Measurements from ENCODE around the gene C10orf90. TPM values are rescaled to one million over a fixed set of nuclear protein-coding genes. Genes with fewer than 3 reads are reported as not detected.

C10orf90 gene
- total RNA-seq, 1 experiment from 2014 or later = not detected

DNA sequence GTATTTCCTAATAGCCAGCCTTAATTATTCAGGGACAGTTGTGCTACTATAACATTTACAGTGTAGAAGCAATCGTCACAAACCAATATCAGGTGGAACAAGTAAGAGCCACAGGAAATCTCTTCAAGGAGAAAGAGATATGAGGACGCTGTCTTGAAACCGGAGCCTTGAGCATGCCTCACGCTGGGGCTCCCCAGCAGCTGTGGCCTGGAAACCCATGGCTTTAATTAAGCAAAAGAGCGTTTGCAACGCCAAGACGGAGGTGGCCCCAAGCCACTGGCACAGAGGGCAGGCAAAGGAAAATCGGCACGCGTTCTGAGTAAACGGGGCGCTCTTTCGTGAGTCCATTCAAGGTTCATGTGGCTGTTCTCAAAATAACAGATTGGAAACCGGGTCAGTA lies 84.4 kb downstream of the C10orf90 start:
- H2BK20ac ChIP-seq (ENCODE audit: low read depth, low read length, poor library complexity, severe bottlenecking) = no peak overlapping the region
- DNase-seq = no peak
- no peak overlapping the region for H3K27ac ChIP-seq (ENCODE audit: insufficient read length, low read depth, low read length)
- H3K4ac ChIP-seq (ENCODE audit: low read depth, low read length) = no peak overlapping the region
- no peaks in the 10 kb centered on the region for H3K79me2 ChIP-seq (ENCODE audit: insufficient read depth, low read length)
- H3K4me3 Mint-ChIP-seq = no peak overlapping the region
- H2BK120ac ChIP-seq (ENCODE audit: low read depth, low read length, poor library complexity, severe bottlenecking) = no peak overlapping the region
- no peaks in the 10 kb centered on the region for H3K79me1 ChIP-seq (ENCODE audit: insufficient read depth, low read depth, low read length, poor library complexity, severe bottlenecking)
- H3K4me1 Mint-ChIP-seq = peaks cover 19 to 22% of the 10 kb centered on the region in 2 experiments
- no peak overlapping the region for H4K5ac ChIP-seq (ENCODE audit: insufficient read length, low read depth, low read length)
- H3K18ac ChIP-seq (ENCODE audit: insufficient read length, low read depth, low read length) = no peak overlapping the region
- H3K23ac ChIP-seq (ENCODE audit: insufficient read length, low read depth, low read length) = no peak overlapping the region
- H3K56ac ChIP-seq (ENCODE audit: insufficient read length, low read depth, low read length) = no peak overlapping the region
- H3K23me2 ChIP-seq (ENCODE audit: insufficient read length, low read depth, low read length, poor library complexity, severe bottlenecking) = no peaks in the 10 kb centered on the region
- TF ChIP-seq, protein P1, sequence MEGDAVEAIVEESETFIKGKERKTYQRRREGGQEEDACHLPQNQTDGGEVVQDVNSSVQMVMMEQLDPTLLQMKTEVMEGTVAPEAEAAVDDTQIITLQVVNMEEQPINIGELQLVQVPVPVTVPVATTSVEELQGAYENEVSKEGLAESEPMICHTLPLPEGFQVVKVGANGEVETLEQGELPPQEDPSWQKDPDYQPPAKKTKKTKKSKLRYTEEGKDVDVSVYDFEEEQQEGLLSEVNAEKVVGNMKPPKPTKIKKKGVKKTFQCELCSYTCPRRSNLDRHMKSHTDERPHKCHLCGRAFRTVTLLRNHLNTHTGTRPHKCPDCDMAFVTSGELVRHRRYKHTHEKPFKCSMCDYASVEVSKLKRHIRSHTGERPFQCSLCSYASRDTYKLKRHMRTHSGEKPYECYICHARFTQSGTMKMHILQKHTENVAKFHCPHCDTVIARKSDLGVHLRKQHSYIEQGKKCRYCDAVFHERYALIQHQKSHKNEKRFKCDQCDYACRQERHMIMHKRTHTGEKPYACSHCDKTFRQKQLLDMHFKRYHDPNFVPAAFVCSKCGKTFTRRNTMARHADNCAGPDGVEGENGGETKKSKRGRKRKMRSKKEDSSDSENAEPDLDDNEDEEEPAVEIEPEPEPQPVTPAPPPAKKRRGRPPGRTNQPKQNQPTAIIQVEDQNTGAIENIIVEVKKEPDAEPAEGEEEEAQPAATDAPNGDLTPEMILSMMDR (conservative IDR thresholded peaks at IDR 0.05) = no peak
- no peak overlapping the region for H4K91ac ChIP-seq (ENCODE audit: insufficient read length, low read depth, low read length)
- no peak overlapping the region for H2BK15ac ChIP-seq (ENCODE audit: low read depth, low read length)
- H2BK12ac ChIP-seq (ENCODE audit: insufficient read length, low read depth, low read length) = no peak overlapping the region
- no peak overlapping the region for H4K8ac ChIP-seq (replicated peaks; ENCODE audit: insufficient read length, low read depth, low read length)
- no peak overlapping the region for H2BK5ac ChIP-seq (ENCODE audit: insufficient read length, low read length)
- WGBS (ENCODE audit: extremely low coverage, insufficient read length, low lambda C conversion rate) = no CpG with 5 or more reads among the region's 14 CpGs
- no peak overlapping the region for H3K27ac Mint-ChIP-seq
- no peaks in the 10 kb centered on the region for H3K36me3 Mint-ChIP-seq (ENCODE audit: insufficient read depth in 1 of 3, low read depth in 3 of 3)
- no peak overlapping the region for H3K9ac ChIP-seq (ENCODE audit: extremely low read depth, insufficient read length, low read length)
- no peaks in the 10 kb centered on the region for H3K9me3 Mint-ChIP-seq
- no peak overlapping the region for H2AFZ ChIP-seq (ENCODE audit: low read length)
- no peak overlapping the region for H3K14ac ChIP-seq (ENCODE audit: insufficient read depth, low read length)
- no peak overlapping the region for H2AK5ac ChIP-seq (ENCODE audit: insufficient read length, low read length)
- no peaks in the 10 kb centered on the region for H3K9me3 ChIP-seq (ENCODE audit: control insufficient read depth, low read depth, low read length)
- no peak overlapping the region for H3K4me2 ChIP-seq (ENCODE audit: insufficient read depth, insufficient read length, low read length)
- H3T11ph ChIP-seq (ENCODE audit: low read length) = no peak overlapping the region
- no peaks in the 10 kb centered on the region for H3K27me3 ChIP-seq (ENCODE audit: insufficient read depth, low read length)
- H3K4me1 ChIP-seq (ENCODE audit: insufficient read depth, low read length) = no peaks in the 10 kb centered on the region; the same call in 1 of the 2 replicates
- H4K20me1 ChIP-seq (ENCODE audit: control insufficient read depth, insufficient read depth, insufficient read length) = no peaks in the 10 kb centered on the region
- peaks cover 6% of the 10 kb centered on the region; the same call in 1 of the 2 replicates for H3K27me3 Mint-ChIP-seq (ENCODE audit: low read depth)

All from H9 (cell line).